HG02571 (cell line): Measurements from ENCODE around the gene ICAM3.
"Not testable (repeated sequence)": the region's sequence is repeated elsewhere in the genome, so short reads cannot be mapped to it uniquely, and the experiment has no call there.

ENCODE experiments used
- ATAC-seq: cut with Tn5 transposase; IDR thresholded peaks from one replicate; pipeline ENCODE4 v1.9.1; 2021; ENCODE audit warnings: mild to moderate bottlenecking, moderate library complexity; ENCODE audit not compliant: unreplicated experiment

ICAM3 gene

GRCh38 chr19:10339380-10339960 is at the start of gene ICAM3:
TSS of gene ICAM3 (minus strand) at chr19:10339624. CDS start at chr19:10339614, 10 bp downstream.
- ATAC-seq, result no peak

DNA sequence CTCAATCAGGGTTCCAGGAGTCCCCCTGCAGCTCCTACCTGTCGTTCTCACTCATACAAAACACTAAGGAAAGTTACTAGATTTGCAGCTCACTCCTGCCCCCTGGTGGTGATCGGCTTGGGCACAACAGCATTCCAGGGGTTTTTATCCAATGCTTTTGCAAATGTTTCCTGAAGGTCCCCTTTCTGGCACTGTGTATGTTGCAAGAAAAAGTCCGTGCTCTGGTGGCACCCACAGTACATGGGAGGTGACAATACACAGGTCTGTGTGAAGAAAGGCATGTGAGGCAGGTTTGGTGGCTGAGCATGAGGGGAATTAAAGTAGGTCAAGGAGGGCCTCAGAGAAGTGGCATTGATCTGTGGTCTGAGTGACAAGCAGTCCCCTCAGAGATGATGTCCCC is 49.5 kb upstream of the ICAM3 start:
- no peak for ATAC-seq

DNA sequence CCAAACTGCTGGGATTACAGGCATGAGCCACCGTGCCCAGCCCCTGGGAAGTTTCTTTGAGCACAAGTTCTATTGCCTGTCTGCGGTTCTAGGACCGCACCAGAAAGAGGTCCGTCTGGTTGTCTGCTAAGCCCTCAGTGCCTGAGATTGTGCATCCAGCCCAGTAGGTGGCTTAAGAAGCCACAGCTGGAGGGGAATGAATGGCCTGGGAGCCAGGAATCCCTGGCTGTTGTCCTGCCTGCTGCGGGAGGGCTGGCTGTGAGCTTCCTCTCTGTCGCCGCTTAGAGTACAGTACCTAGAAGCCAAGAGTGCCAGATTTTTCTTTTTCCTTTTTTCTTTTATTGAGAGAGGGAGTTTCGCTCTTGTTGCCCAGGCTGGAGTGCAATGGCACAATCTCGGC is 45.2 kb upstream of the ICAM3 start:
- ATAC-seq, result no peak

DNA sequence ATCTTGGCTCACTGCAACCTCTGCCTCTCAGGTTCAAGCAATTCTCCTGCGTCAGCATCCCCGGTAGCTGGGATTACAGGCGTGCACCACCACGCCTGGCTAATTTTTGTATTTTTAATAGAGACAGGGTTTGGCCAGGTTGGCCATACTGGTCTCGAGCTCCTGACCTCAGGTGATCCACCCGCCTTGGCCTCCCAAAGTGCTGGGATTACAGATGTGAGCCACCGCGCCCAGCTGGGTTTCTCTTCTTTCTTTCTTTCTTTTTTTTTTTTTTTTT is 43.7 kb upstream of the ICAM3 start:
- not testable (repeated sequence) for ATAC-seq

GRCh38 chr19:10380313-10381102 is 41.1 kb upstream of the ICAM3 start, which contains the start of gene TYK2:
TSS of gene TYK2 (minus strand) at chr19:10380572. CDS start at chr19:10378406, 2,166 bp downstream.
- ATAC-seq, result peak; percentile 89

GRCh38 chr19:10379880-10380312 is 40.5 kb upstream of the ICAM3 start:
- ATAC-seq, result no peak

DNA sequence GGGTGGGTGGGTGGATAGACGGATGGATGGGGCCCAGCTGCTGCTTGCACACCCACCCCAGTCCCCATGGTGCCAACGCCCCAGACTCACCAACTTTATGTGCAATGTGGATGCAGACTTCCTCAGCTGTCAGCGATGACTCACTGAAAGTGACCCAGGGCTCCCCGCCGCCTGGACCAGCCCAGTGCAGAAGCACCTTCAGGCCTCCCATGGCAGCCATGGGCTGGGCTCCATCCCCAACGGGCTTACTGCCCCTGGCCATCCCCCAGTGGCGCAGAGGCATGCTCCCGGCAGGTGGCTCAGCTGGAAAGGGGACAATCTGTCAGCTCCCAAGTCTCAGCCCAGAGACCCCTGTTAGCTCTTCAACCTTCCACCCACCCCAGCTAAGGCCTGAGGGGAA is 38.7 kb upstream of the ICAM3 start:
- ATAC-seq, result no peak

GRCh38 chr19:10377140-10377640 is 37.8 kb upstream of the ICAM3 start:
- not testable (repeated sequence) for ATAC-seq

DNA sequence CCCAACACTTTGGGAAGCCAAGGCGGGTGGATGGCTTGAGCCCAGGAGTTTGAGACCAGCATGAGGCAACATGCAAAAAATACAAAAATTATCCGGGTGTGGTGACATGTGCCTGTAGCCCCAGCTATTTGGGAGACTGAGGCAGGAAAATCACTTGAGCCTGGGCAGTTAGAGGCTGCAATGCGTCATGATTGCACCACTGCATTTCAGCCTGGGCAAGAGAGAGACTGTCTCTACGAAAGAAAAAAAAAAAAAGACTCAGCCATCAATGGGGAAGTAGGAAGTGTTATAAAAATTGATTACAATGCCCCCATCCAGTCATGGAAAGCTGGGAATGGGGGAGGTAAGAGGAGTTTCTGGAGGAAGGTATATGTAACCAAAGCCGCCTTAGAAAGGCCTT is 35.5 kb upstream of the ICAM3 start:
- no peak for ATAC-seq

- no peak for ATAC-seq
These were observed 33.3 kb upstream of the ICAM3 start for GRCh38 chr19:10372690-10373089.

DNA sequence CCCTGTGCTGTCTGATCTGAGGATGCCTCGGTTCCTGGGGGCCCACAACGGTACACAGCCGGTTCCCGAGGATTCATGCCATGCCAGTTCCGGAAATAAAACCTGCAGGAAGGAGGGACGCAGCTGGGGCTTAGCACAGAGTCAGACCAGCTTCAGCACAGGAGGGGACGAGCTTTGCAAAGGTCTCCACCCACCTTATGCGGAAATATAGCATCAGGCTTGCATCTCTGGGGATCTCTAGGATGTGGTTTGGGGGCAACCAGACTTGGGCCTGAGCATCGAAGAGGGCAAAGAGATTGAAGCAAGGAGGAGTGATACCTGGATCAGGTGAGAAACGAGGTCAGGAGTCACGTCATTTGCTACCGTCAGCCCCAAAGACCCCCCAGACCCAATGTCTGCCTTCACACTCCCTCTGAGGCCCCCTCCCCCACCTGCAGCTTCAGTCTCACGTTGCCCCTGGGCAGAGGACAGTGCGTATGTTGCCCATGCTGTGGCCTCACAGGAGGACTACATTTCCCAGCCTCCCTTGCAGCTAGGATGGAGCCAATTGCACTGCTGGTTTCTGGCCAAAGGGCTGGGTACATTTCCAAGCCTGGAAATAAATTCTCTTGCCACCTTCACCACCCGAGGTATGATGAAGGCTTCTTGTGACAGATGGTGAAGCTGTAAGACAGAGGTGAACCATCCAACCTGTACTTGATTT is 28.8 kb upstream of the ICAM3 start:
- ATAC-seq, result no peak

GRCh38 chr19:10366950-10367512 is 27.6 kb upstream of the ICAM3 start:
- not testable (repeated sequence) for ATAC-seq

DNA sequence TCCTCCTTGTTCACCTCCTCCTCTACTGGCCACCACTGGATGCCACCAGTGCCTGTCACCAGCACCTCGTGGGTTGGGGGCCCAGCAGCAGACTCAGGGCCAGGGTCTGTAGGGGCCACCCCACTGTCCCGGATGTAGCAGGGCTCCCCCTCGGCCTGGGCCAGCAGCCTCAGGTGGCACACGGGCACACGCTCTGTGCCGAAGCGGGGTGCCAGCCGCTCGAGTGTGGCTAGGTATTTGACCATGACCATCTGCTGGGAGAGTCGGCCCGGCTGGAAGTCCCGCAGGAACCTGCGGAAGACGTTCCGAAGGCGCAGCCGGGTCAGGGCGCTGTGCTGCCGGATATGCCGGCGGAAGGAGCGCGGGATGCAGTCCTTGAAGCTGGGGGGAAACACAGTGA is 26.1 kb upstream of the ICAM3 start:
- ATAC-seq, result no peak

DNA sequence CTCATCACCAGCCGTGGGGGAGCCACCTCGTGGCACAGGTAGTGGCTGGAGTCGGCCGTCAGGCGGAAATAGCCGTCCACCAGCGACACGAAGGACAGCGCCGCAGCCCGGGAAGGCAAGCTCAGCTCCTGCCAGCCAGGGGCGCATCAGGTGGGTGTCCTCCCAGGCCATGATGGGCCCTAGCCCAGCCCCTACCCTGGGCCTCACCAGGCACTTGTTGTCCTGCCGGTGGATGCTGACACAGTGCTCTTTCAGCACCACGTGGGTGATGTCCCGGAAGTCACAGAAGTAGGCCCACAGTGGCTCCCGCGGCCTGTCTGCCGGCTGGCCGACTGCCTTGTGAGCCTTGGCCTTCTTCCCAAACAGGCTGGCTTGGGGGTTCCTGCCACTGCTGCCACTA is 25.2 kb upstream of the ICAM3 start:
- ATAC-seq, result no peak

- no peak for ATAC-seq
These were observed 24.4 kb upstream of the ICAM3 start for GRCh38 chr19:10363789-10364281.

- no peak for ATAC-seq
These were observed 22.8 kb upstream of the ICAM3 start for GRCh38 chr19:10362259-10362658.

GRCh38 chr19:10361569-10362011 is 22.2 kb upstream of the ICAM3 start:
- ATAC-seq, result no peak

- ATAC-seq, result no peak
These were observed 17.0 kb upstream of the ICAM3 start for GRCh38 chr19:10356431-10356830.

GRCh38 chr19:10353793-10354391 is 14.5 kb upstream of the ICAM3 start:
- ATAC-seq, result no peak

DNA sequence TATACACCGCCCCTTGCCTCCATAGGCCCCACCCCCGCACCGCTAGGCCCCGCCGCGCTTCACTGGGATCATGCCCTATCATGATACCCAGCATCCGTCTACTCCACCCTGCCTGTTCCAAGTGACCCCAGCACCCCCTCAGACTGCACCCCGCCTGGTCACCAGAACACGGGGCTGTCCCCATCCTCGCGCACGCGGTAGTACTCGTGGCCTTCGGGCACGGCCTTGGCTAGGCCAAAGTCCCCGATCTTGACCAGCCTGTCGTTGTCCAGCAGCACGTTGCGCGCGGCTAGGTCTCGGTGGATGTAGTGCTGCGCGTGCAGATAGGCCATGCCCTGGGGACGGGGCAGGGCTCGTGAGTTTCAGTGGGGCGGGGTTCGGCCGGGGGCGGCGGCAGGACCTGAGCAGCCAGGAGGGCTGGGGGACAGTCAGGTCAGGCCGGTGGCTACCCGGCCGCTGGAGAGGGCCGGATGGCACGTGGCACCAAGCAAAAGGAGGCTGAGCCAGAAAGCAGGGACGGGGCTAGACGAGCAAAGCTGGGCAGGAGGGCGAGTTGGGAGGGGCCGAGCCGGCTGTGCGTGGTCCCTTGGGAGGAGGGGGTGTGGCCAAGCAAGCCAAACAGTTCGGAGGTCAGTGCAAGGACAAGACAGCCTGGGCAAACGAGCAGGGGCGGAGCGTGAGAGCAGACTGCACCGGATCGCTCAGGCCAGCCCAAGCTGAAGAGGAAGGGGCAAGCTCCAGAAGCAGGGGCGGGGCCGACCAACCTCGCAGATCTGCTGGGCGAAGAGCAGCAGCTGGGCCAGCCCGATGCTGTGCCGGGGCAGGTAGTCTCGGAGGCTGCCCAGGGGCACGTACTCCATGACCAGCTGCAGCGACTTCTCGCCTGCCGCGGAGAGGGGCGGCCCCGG is 13.6 kb upstream of the ICAM3 start:
- no peak for ATAC-seq
